GM19395 (cell line): ENCODE results near the gene TSHR.
"Not testable (repeated sequence)": the region's sequence is repeated elsewhere in the genome, so short reads cannot be mapped to it uniquely, and the experiment has no call there.

Experiments
- ATAC-seq: cut with Tn5 transposase; IDR thresholded peaks from one replicate; pipeline ENCODE4 v1.9.1; 2021; ENCODE audit warnings: mild to moderate bottlenecking, moderate library complexity; ENCODE audit not compliant: unreplicated experiment

TSHR gene

GRCh38 chr14:80988735-80989429, 33.5 kb downstream of the TSHR start:
- peak; percentile 59 for ATAC-seq

DNA sequence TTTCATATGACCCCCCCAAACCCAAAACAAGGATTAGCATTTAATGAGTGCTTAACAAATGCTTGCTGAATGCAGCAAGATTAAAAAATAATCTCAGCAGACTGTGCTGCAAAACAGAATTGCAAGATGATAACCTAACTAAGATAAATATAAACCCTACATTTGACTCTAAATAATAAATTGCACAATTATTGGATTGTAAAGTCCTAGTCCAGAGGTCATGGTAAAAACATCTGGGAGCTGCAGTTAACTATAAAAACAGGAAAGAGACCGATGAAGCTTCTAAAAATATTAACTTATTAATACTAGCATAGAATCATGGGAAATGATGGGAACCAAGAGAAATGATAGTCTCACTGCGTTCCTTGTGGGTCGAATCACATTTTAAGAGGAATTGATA, 37.2 kb downstream of the TSHR start:
- no peak for ATAC-seq

DNA sequence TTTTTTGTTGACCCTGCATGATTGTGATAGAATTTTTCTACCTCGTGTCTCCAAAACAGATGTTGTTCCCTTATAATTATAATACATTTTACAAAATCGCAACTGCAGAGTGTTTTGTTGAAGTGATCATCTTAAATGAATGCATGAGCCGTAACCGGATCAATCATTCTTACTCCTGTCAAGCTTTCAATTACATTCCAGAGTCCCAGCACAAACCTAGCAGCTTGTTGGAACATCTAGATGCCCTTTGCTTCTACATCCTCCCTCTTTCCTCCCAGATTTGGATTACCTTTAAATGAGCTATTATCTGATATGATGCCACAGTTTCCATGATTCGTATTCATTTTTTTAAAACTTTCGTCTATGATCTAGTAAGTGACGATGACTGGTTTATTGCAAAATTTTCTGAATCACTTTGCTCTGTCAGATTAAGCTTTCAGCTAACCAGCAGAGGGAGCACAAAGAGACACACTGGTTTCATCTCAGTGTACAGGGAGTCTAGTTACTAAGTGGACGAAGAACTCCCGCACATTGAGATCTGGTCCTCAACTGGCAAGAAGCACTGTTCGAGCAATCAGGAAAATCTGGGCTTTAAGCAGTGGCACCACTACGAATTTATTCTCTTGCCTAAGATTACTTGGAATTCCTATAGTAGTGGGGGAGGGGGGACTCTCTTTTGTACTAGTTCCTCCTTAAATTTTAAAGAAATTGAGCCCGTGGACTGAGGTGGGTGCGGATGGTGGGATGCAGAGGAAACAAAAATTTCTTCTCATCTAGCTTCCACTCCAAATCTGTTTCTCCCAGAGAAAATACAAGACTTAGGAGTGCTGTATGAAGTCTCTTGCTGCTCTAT, 40.9 kb downstream of the TSHR start:
- peak; percentile 85 for ATAC-seq

- no peak for ATAC-seq
Measured at GRCh38 chr14:81001447-81001846, 46.0 kb downstream of the TSHR start.

DNA sequence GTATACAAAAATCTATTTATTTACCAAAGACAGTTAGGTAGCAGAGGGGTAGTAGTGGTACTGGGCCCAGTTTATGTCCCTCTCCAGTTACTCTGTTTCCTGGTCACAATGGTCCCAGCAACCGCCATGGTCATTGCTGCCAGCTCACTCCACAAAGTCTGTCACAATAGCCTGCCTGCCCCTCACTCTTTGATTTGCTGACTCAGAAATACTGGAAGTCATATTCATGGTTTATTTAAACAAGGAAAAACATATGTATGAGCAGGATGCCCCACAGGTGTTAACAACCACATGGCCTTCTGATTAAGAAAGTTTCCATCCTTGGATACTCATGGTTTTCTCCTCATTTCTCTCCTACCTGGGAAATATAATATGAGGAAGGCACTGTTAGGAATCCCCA, 49.2 kb downstream of the TSHR start:
- no peak for ATAC-seq

- no peak for ATAC-seq
Measured at GRCh38 chr14:81005540-81006228, 50.3 kb downstream of the TSHR start.

- ATAC-seq, result no peak
Measured at GRCh38 chr14:81006266-81006665, 50.8 kb downstream of the TSHR start.

- ATAC-seq, result no peak
Measured at GRCh38 chr14:81007131-81007530, 51.7 kb downstream of the TSHR start.

- ATAC-seq, result no peak
Measured at GRCh38 chr14:81009346-81009745, 53.9 kb downstream of the TSHR start.

- no peak for ATAC-seq
Measured at GRCh38 chr14:81018251-81018650, 62.8 kb downstream of the TSHR start.

- no peak for ATAC-seq
Measured at GRCh38 chr14:81018684-81019083, 63.3 kb downstream of the TSHR start.

DNA sequence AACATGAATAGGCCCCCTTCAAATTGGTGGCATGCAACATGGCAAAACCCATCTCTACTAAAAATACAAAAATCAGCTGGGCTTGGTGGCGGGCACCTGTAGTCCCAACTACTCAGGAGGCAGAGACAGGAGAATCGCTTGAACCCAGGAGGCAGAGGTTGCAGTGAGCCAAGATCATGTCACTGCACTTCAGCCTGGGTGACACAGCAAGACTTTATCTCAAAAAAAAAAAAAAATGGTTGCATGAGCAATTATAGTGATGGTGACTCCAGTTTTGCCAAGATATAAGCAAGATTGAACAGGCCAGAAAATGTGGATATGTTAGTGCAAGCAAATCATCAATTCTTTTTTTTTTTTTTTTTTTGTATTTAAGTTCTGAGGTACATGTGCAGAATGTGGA, 63.7 kb downstream of the TSHR start:
- not testable (repeated sequence) for ATAC-seq

GRCh38 chr14:81023095-81023710, 67.8 kb downstream of the TSHR start:
- no peak for ATAC-seq

DNA sequence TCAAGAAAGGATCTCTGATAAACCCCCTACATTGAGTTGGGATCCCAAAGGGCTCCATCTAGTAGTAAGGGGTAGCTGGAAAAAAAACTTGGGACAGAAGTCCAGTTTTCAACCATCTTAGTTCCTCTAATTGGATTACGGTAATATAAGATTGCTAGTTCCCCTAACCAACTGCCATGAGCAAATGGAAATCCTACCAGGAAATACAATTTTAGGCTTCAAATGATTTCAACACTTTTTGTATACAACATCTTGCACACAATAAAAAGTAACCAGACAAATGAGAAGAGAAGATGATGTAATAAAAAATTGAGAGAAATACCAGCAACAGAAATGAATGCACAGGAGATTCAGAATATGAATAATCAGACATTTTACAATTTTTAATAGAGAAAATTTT, 73.0 kb downstream of the TSHR start:
- no peak for ATAC-seq

DNA sequence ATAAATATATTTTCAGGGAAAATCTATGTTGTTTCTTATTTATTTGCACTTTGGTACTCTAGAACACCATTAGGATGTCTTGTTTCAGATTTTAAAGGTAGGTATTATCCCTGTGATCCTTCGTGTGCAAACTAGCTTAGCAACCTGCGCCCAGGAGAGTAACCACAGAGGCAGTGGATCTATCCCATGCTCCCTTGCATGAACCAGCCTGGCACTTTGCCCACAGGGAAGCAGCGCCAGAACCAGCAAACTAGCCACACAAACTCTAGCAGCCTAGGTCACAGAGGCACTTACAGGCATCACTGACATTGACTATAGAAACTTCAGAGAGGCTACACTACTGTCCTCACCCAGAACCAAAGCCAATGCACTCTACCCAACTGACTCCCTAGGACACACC, 76.1 kb downstream of the TSHR start:
- no peak for ATAC-seq

- ATAC-seq, result no peak
Measured at GRCh38 chr14:81033698-81034240, 78.3 kb downstream of the TSHR start.

GRCh38 chr14:81042438-81042837, 87.0 kb downstream of the TSHR start:
- no peak for ATAC-seq

- ATAC-seq, result no peak
Measured at GRCh38 chr14:81051547-81051946, 96.1 kb downstream of the TSHR start.

DNA sequence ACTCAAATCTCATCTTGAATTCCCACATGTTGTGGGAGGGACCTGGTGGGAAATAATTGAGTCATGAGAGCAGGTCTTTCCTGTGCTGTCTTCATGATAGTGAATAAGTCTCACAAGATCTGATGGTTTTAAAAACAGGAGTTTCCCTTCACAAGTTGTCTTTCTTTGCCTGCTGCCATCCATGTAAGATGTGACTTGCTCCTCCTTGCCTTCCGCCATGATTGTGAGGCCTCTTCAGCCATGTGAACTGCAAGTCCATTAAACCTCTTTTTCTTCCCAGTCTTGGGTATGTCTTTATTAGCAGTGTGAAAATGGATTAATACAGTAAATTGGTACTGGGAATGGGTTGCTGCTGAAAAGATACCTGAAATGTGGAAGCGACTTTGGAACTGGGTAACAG, 98.6 kb downstream of the TSHR start:
- ATAC-seq, result not testable (repeated sequence)

GRCh38 chr14:81055971-81056370, 100.5 kb downstream of the TSHR start:
- ATAC-seq, result no peak

DNA sequence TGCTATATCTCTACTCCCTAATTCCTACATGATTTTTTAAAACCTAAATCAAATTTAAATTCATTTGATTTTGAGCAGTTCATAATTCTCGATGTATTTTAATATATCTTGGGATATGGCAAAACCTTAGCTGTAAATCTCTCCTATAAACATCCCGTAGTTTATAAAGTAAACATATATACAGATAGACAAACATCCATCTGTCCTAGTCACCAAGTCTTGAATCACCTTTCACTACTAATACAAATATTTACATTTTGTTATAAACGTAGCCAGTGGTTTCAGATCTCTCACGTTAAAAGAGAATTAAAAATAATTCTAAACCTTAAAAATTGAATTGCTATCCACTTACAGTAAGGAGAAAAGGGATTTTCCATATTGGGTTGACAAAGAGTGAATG, 107.0 kb downstream of the TSHR start:
- ATAC-seq, result no peak
